Parathyroid adenoma (tissue), 2 donors: ENCODE results near the gene IWS1.

Experiments
- H2AFZ ChIP-seq: fragments of 300-600 bp; sonication (generic); one replicate; pipeline ENCODE4 v1.7.0; 2017; ENCODE audit warnings: antibody characterized with exemption, mild to moderate bottlenecking
- H3K27ac ChIP-seq: fragments of 300-600 bp; sonication (generic); one replicate; pipeline ENCODE4 v1.7.0; 2017
- H3K27me3 ChIP-seq: fragments of 300-600 bp; sonication (generic); one replicate; pipeline ENCODE4 v1.7.0; 2017; ENCODE audit warnings: low read length; ENCODE audit not compliant: control insufficient read depth, insufficient read depth
- H3K36me3 ChIP-seq: fragments of 300-600 bp; sonication (generic); one replicate; pipeline ENCODE4 v1.7.0; 2017; ENCODE audit warnings: low read length; ENCODE audit not compliant: control insufficient read depth, insufficient read depth
- H3K4me1 ChIP-seq: fragments of 300-600 bp; sonication (generic); one replicate; pipeline ENCODE4 v1.7.0; 2017; ENCODE audit warnings: control low read depth
- H3K4me2 ChIP-seq: fragments of 300-600 bp; sonication (generic); one replicate; pipeline ENCODE4 v1.7.0; 2017; ENCODE audit warnings: low read length
- H3K4me3 ChIP-seq: fragments of 300-600 bp; sonication (generic); one replicate; pipeline ENCODE4 v1.7.0; 2017; ENCODE audit warnings: low read depth, low read length
- H3K79me2 ChIP-seq: fragments of 300-600 bp; sonication (generic); one replicate; pipeline ENCODE4 v1.7.0; 2017; ENCODE audit warnings: control low read depth
- H3K9ac ChIP-seq: fragments of 300-600 bp; sonication (generic); one replicate; pipeline ENCODE4 v1.7.0; 2017; ENCODE audit warnings: mild to moderate bottlenecking
- H3K9me3 ChIP-seq: fragments of 300-600 bp; sonication (generic); one replicate; pipeline ENCODE4 v1.7.0; 2017; ENCODE audit warnings: low read length; ENCODE audit not compliant: control insufficient read depth
- CTCF ChIP-seq: fragments of 300-600 bp; sonication (generic); IDR thresholded peaks from one replicate; pipeline ENCODE4 v1.7.0; 2017; ENCODE audit warnings: antibody characterized with exemption, mild to moderate bottlenecking
- donor health status: primary hyperparathyroidism.

Gene IWS1

GRCh38 chr2:127451981-127452380 is 74.3 kb downstream of the IWS1 start:
- Histone ChIP-seq H3K36me3 (no peaks in the 10 kb centered on the region), H3K27me3 (no peaks in the 10 kb centered on the region), H3K4me1 (peaks cover 4% of the 10 kb centered on the region), H3K9ac (no peak overlapping the region), H3K27ac (no peak overlapping the region), H3K79me2 (no peaks in the 10 kb centered on the region), H3K4me3 (no peak overlapping the region), H3K9me3 (no peaks in the 10 kb centered on the region), H2AFZ (no peak overlapping the region), H3K4me2 (no peak overlapping the region)
- no peak for TF ChIP-seq CTCF

GRCh38 chr2:127449898-127450297 is 76.4 kb downstream of the IWS1 start:
- Histone ChIP-seq H3K4me1 (peaks cover 2% of the 10 kb centered on the region), H3K9ac (no peak overlapping the region), H3K4me2 (no peak overlapping the region), H3K9me3 (no peaks in the 10 kb centered on the region), H3K79me2 (no peaks in the 10 kb centered on the region), H3K27me3 (no peaks in the 10 kb centered on the region), H2AFZ (no peak overlapping the region), H3K27ac (no peak overlapping the region), H3K36me3 (no peaks in the 10 kb centered on the region), H3K4me3 (no peak overlapping the region)
- no peak for TF ChIP-seq CTCF

GRCh38 chr2:127449414-127449813 is 76.9 kb downstream of the IWS1 start:
- Histone ChIP-seq H3K27ac (no peak overlapping the region), H3K79me2 (no peaks in the 10 kb centered on the region), H3K9ac (no peak overlapping the region), H3K4me1 (no peaks in the 10 kb centered on the region), H3K9me3 (no peaks in the 10 kb centered on the region), H2AFZ (no peak overlapping the region), H3K4me3 (no peak overlapping the region), H3K36me3 (no peaks in the 10 kb centered on the region), H3K27me3 (no peaks in the 10 kb centered on the region), H3K4me2 (no peak overlapping the region)
- TF ChIP-seq CTCF: no peak

- no peaks in the 10 kb centered on the region for H3K27me3 ChIP-seq
- H3K79me2 ChIP-seq: no peaks in the 10 kb centered on the region
- no peak for TF ChIP-seq CTCF
- H3K27ac ChIP-seq: no peak overlapping the region
- H3K9ac ChIP-seq: no peak overlapping the region
- H3K4me3 ChIP-seq: no peak overlapping the region
- no peak overlapping the region for H2AFZ ChIP-seq
- no peaks in the 10 kb centered on the region for H3K36me3 ChIP-seq
- H3K9me3 ChIP-seq: no peaks in the 10 kb centered on the region
- no peak overlapping the region for H3K4me2 ChIP-seq
- H3K4me1 ChIP-seq: no peaks in the 10 kb centered on the region
Observed at GRCh38 chr2:127448526-127448925, 77.8 kb downstream of the IWS1 start.

- Histone ChIP-seq H3K79me2 (no peaks in the 10 kb centered on the region), H3K36me3 (no peaks in the 10 kb centered on the region), H3K9ac (no peak overlapping the region), H3K27ac (no peak overlapping the region), H3K27me3 (no peaks in the 10 kb centered on the region), H3K4me1 (no peaks in the 10 kb centered on the region), H3K4me2 (no peak overlapping the region), H3K9me3 (no peaks in the 10 kb centered on the region), H2AFZ (no peak overlapping the region), H3K4me3 (no peak overlapping the region)
- no peak for TF ChIP-seq CTCF
Observed at GRCh38 chr2:127439343-127439742, 86.9 kb downstream of the IWS1 start.
